HG03432 (cell line): ENCODE data around the gene MTHFS.

Experiments
- ATAC-seq: cut with Tn5 transposase; IDR thresholded peaks from one replicate; pipeline ENCODE4 v1.9.1; 2021; ENCODE audit warnings: mild to moderate bottlenecking, moderate library complexity; ENCODE audit not compliant: unreplicated experiment

The MTHFS gene

GRCh38 chr15:79824136-79824701 lies 72.6 kb downstream of the MTHFS start:
- no peak for ATAC-seq

DNA sequence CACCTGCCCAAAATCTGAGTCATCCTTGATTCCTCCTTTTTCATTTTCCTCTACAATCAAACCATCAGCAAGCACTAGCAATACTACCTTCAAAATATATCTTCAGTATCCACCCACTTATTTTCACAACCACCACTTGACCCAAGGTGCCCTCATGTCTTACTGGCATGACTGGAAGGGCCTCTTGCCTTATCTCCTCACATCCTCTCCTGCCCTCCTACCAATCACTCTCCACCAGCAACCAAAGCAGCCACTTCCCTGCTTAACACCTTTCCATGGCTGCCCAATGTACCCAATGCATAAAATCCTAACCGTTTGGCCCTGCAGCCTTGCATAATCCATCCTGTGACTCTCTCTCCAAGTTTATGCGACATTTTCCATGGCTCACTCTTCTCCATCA lies 76.0 kb downstream of the MTHFS start:
- no peak for ATAC-seq

DNA sequence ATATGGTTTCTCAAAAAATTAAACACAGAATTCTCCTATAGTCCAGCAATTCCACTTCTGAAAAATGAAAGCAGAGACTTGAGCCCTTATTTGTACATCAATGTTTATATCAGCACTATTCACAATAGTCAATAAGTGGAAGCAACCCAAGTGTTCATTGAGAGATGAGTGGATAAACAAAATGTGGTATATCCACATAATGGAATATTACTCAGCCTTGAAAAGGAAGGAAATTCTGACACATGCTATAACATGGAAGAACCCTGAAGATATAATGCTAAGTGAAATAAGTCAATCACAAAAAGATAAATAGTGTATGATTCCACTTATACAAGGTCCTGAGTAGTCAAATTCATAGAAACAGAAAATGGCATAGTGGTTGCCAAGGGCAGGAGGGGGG lies 76.6 kb downstream of the MTHFS start:
- no peak for ATAC-seq

DNA sequence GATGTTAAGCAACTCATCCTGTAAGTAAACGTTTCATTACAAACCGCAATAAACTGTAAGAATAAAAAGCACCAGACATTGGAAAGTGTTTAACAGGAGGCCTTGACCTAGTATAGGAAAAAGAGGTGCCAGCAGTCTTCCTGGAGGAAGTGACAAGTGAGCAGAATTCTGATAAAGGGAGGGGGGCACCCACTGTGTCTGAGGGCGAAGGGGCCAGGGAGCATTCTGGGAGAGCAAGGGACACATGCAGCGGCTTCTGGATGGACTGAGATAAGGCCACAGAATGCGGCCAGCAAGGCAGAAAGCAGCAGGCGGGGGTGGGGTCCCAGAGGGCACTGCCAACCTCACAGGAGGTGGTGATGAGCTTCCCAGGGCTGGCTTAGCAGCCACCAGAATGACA lies 80.2 kb downstream of the MTHFS start:
- no peak for ATAC-seq

GRCh38 chr15:79815468-79815867 lies 81.3 kb downstream of the MTHFS start:
- no peak for ATAC-seq

DNA sequence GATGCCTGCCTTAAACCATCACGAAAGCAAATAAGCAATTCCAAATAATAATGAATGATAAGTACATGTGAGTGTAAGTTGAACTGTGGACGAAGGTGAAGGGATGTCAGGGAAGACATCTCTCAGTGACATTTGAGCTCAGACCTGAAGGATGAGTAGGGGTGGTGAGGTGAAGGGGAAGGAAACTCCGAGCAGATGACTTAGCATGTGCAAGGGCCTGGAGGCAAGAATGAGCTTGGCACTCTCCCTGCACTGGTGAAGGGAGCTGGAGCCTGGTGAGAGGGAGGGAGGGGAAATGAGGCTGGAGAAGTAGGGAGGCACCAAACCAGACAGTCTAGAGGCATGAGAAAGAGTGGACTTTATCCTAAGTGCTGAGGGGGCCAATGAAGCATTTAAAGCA lies 84.3 kb downstream of the MTHFS start:
- ATAC-seq, result no peak

DNA sequence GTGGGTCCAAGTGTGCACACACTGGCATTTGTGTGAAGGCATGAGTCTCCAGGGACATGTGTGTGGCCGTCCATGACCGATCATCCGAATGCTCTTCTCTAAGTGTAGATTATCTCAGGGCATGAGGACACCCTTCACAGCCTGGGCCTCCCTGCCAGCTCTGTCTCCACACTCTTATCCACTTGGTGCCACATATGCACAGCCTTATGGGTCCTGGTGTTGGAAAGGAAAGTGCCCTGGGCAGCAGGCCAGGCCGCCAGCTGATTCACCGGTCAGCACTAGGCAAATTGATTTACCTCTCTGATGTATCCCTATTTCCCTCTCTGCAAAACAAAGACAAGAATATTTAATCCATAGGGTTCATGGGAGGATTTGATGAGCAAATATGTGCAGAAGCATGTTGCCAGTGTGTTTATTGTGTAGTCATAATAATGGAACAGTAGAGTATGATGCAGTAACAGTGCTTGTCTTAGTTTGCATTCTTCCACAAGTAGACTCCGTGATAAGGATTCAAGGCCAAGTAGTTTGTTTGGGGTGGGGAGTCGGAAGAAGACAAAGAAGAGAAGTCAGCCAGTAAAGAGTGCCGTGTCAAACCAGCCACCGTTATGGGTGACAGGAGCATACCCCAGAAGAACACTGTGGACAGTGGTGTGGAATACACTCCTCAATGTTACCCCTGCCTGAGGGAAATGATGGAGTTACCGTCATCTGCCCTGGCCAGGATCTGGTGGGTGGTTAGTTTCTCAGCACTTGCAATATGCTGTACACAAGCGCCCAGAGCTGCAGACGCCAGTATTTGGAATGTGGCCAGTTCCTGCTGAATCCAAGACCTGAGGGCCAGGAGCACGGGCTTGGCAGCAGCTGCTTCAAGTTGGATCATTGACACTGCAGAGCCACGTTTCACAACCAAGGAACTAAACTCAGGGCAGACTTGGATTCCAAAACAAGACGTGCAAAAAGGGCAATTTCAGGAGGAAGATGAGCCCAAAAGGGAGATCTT lies 85.1 kb downstream of the MTHFS start:
- no peak for ATAC-seq

- no peak for ATAC-seq
Observed at GRCh38 chr15:79804838-79805237, 92.0 kb downstream of the MTHFS start.

- ATAC-seq, result no peak
Observed at GRCh38 chr15:79798311-79798710, 98.5 kb downstream of the MTHFS start.
